SK-N-SH (cell line): ENCODE measurements around the gene RAB6D.
"Not testable (repeated sequence)": the region's sequence is repeated elsewhere in the genome, so short reads cannot be mapped to it uniquely, and the experiment has no call there.

ENCODE experiments used
- CTCF ChIP-seq: fragments of 200-600 bp; sonication (generic); IDR thresholded peaks from 2 replicates; pipeline ENCODE4 v1.6.1; 2017; ENCODE audit warnings: antibody characterized with exemption, mild to moderate bottlenecking, moderate library complexity
- EP300 ChIP-seq, 2 experiments: IDR thresholded peaks; 2 replicates each; pipeline versions ENCODE4 v1.4.0 to v1.6.1; 2012; ENCODE audit warnings: borderline replicate concordance in 1 of 2, low read depth in 1 of 2, low read length in 1 of 2
- EZH2phosphoT487 ChIP-seq: fragments of 200-600 bp; sonication (generic); IDR thresholded peaks from 2 replicates; pipeline ENCODE4 v1.6.1; 2017; ENCODE audit warnings: low read depth, mixed run types, mild to moderate bottlenecking, antibody characterized with exemption, moderate library complexity, borderline replicate concordance
- GABPA ChIP-seq: IDR thresholded peaks from 2 replicates; pipeline ENCODE4 v1.4.0; 2012; ENCODE audit warnings: low read depth, mild to moderate bottlenecking
- GATA2 ChIP-seq: sonication (generic); formaldehyde crosslinking; IDR thresholded peaks from 2 replicates; pipeline ENCODE4 v1.5.0; 2020; ENCODE audit warnings: mild to moderate bottlenecking, missing genetic modification reagents
- IRF3 ChIP-seq: fragments of 150-350 bp; IDR thresholded peaks from 2 replicates; pipeline ENCODE4 v1.6.1; 2016; ENCODE audit warnings: mild to moderate bottlenecking, low read depth, low read length
- JUND ChIP-seq: IDR thresholded peaks from 2 replicates; pipeline ENCODE4 v1.4.0; 2012
- MAX ChIP-seq: IDR thresholded peaks from 2 replicates; pipeline ENCODE4 v1.4.0; 2012; ENCODE audit warnings: low read depth
- MXI1 ChIP-seq: IDR thresholded peaks from 2 replicates; pipeline ENCODE4 v1.6.1; 2012; ENCODE audit warnings: mild to moderate bottlenecking, low read depth, low read length, improper control_type of control experiment
- POLR2AphosphoS5 ChIP-seq: IDR thresholded peaks from 2 replicates; pipeline ENCODE4 v1.6.1; 2012; ENCODE audit warnings: low read depth, low read length
- RAD21 ChIP-seq: IDR thresholded peaks from 2 replicates; pipeline ENCODE4 v1.6.1; 2012; ENCODE audit warnings: mild to moderate bottlenecking, low read length
- REST ChIP-seq: IDR thresholded peaks from 2 replicates; pipeline ENCODE4 v1.6.1; 2012; ENCODE audit warnings: mild to moderate bottlenecking, low read depth, low read length, moderate library complexity
- RFX5 ChIP-seq: IDR thresholded peaks from 2 replicates; pipeline ENCODE4 v1.6.1; 2012; ENCODE audit warnings: mild to moderate bottlenecking, improper control_type of control experiment, low read length
- TAF1 ChIP-seq: IDR thresholded peaks from 2 replicates; pipeline ENCODE4 v1.6.1; 2012; ENCODE audit warnings: low read depth, mild to moderate bottlenecking, low read length, moderate library complexity, borderline replicate concordance

GRCh38 chr2:131332709-131333108, 31.3 kb downstream of the RAB6D start:
- not testable (repeated sequence) for TF ChIP-seq TAF1; POLR2AphosphoS5; RFX5; GATA2 (CRISPR knock-in tag); CTCF; REST; MXI1; EP300 (IDR thresholded peaks at IDR 0.05; ENCODE audit: borderline replicate concordance in 1 of 2, low read depth in 1 of 2, low read length in 1 of 2); IRF3; EZH2phosphoT487; RAD21; JUND; MAX; GABPA
